Stomach (tissue), 9 donors: ENCODE measurements around the gene CHRNB4. TPM values are rescaled to one million over a fixed set of nuclear protein-coding genes. Genes with fewer than 3 reads are reported as not detected.

Source experiments
- DNase-seq, 2 donors: peaks; one replicate each; pipeline versions ENCODE4 v3.0.0 to v3.0.0-alpha.2; 2013 to 2019
- H3K27ac ChIP-seq, 5 donors: fragments of 200-600 bp in 4 of 5; sonication (generic) in 4 of 5; one replicate each; pipeline ENCODE4 v1.5.1; 2013 to 2019; ENCODE audit warnings: mild to moderate bottlenecking in 1 of 5, moderate library complexity in 1 of 5
- H3K27me3 ChIP-seq, 3 donors: fragments of 200-600 bp; sonication (generic); one replicate each; pipeline ENCODE4 v1.5.1; 2017 to 2019; ENCODE audit warnings: mixed run types in 1 of 3
- H3K36me3 ChIP-seq, 4 donors: fragments of 200-600 bp; sonication (generic); 1 replicate in 3 of 4; 2 replicates in 1 of 4; pipeline ENCODE4 v1.5.1; 2016 to 2019
- H3K4me1 ChIP-seq, 4 donors: fragments of 200-600 bp; sonication (generic); one replicate each; pipeline ENCODE4 v1.5.1; 2016 to 2019
- H3K4me3 ChIP-seq, 4 donors: fragments of 200-600 bp; sonication (generic) in 3 of 4; one replicate each; pipeline ENCODE4 v1.5.1; 2016 to 2019; ENCODE audit warnings: mild to moderate bottlenecking in 1 of 4
- H3K9me3 ChIP-seq, 4 donors: fragments of 200-600 bp; sonication (generic); one replicate each; pipeline ENCODE4 v1.5.1; 2016 to 2019
- EP300 ChIP-seq: sonication (generic); formaldehyde crosslinking; IDR thresholded peaks from one replicate; pipeline ENCODE4 v1.6.1; 2017; ENCODE audit warnings: antibody characterized with exemption
- POLR2A ChIP-seq, 4 donors: fragments of 450-650 bp; IDR thresholded peaks; one replicate each; pipeline ENCODE4 v1.6.1; 2016; ENCODE audit warnings: antibody characterized with exemption in 4 of 4, control low read depth in 2 of 4, mild to moderate bottlenecking in 1 of 4, moderate library complexity in 1 of 4
- POLR2AphosphoS5 ChIP-seq, 3 donors: sonication (generic); formaldehyde crosslinking; IDR thresholded peaks; one replicate each; pipeline ENCODE4 v1.6.1; 2016; ENCODE audit warnings: antibody characterized with exemption in 3 of 3
- WGBS, 5 donors: extraction: QIAGEN DNeasy Blood & Tissue Kit in 3 of 5; methylation state at CpG; one replicate each; pipeline versions ENCODE4 v1.1.5 to v1.1.7; 2013 to 2018; 5-methylcytosine and 5-hydroxymethylcytosine counted together
- intact Hi-C: fragments of 100-400 bp; cut with DNase I; formaldehyde crosslinking; loops from one replicate; pipeline ENCODE4 v1.15.1; 2023; ENCODE audit warnings: low total_unique reads
- polyA plus RNA-seq, 3 donors: library from polyadenylated mRNA; stranded (reverse); fragments of 200-250 nt; gene quantifications; one replicate each; pipeline ENCODE4 v1.2.3, GENCODE V29; 2013
- total RNA-seq, 5 donors: library from RNA; depleted of rRNA; stranded (reverse); fragments of >200 nt; gene quantifications; one replicate each; pipeline versions ENCODE4 v1.1.0 to v1.2.3, GENCODE V29; 2014 to 2016
- TF ChIP-seq, protein P1 (sequence below), 7 experiments: fragments of 450-650 bp in 4 of 7; fragments of 200-600 bp in 3 of 7; sonication (generic) in 3 of 7; IDR thresholded peaks; one replicate each; pipeline ENCODE4 v1.5.1; 2016 to 2019; ENCODE audit warnings: antibody characterized with exemption in 7 of 7, control low read depth in 2 of 7, mild to moderate bottlenecking in 1 of 7
- donor health status: healthy with polysubstance abuse.
- donor health status: Bipolar disorder and iron deficiency.
- donor health status: healthy.

CHRNB4 gene
- total and polyA plus RNA-seq, 8 donors: 0.78 TPM; not detected in 7

DNA sequence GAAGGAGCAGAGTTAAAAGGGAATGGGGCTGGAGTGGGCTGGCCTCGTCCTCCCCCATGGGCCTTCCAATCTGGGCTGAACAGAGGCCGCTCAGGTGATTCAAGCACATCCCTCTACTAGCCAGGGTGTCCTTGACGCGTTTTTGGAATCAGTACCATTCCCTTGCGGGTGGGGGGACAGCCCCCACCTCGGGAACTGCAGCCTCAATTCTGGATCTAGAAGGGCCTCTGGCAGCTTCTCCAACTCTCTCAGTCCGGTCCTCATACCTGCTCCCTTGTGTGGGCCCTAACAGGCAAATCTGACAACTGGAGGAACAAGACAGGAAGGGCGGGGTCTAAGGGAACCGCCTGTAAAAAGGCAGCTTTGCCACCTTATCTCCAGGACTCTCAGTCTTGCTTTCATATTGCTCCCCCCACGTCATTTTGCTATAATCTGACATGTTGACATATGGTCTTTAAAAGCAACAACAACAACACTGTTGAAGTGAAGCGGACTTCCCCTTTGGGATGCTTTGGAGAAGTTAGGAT lies 802 bp upstream of the CHRNB4 start:
- Histone ChIP-seq H3K9me3 (no peaks in the 10 kb centered on the region), H3K27ac (no peak overlapping the region), H3K4me1 (peaks cover 8 to 16% (median 13%) of the 10 kb centered on the region in 4 donors), H3K27me3 (peaks cover 0 to 24% (median 13%) of the 10 kb centered on the region in 3 donors), H3K4me3 (no peak overlapping the region), H3K36me3 (no peaks in the 10 kb centered on the region)
- peak in 1 of 2 donors; percentile 19 for DNase-seq
- intact Hi-C loops: no loop called here
- TF ChIP-seq POLR2AphosphoS5 (IDR thresholded peaks at IDR 0.05) (no peak), POLR2A (IDR thresholded peaks at IDR 0.05) (no peak), EP300 (no peak)
- TF ChIP-seq, protein P1, sequence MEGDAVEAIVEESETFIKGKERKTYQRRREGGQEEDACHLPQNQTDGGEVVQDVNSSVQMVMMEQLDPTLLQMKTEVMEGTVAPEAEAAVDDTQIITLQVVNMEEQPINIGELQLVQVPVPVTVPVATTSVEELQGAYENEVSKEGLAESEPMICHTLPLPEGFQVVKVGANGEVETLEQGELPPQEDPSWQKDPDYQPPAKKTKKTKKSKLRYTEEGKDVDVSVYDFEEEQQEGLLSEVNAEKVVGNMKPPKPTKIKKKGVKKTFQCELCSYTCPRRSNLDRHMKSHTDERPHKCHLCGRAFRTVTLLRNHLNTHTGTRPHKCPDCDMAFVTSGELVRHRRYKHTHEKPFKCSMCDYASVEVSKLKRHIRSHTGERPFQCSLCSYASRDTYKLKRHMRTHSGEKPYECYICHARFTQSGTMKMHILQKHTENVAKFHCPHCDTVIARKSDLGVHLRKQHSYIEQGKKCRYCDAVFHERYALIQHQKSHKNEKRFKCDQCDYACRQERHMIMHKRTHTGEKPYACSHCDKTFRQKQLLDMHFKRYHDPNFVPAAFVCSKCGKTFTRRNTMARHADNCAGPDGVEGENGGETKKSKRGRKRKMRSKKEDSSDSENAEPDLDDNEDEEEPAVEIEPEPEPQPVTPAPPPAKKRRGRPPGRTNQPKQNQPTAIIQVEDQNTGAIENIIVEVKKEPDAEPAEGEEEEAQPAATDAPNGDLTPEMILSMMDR (IDR thresholded peaks at IDR 0.05): no peak
- 54 to 66% (median 57%) methylated on average over 11 of the region's 11 CpGs for WGBS, 5 donors

- peaks cover 8 to 16% (median 13%) of the 10 kb centered on the region in 4 donors for H3K4me1 ChIP-seq
- TF ChIP-seq EP300: no peak
- TF ChIP-seq POLR2AphosphoS5 (IDR thresholded peaks at IDR 0.05): no peak
- no peak for TF ChIP-seq POLR2A (IDR thresholded peaks at IDR 0.05)
- TF ChIP-seq, protein P1 (IDR thresholded peaks at IDR 0.05): no peak
- H3K4me3 ChIP-seq: peak overlapping the region; percentile 47 to 59 (median 49)
- intact Hi-C loops: no loop called here
- H3K9me3 ChIP-seq: no peaks in the 10 kb centered on the region
- 11 to 60% (median 17%) methylated on average over 5 to 32 of the region's 32 CpGs for WGBS, 5 donors
- no peak overlapping the region for H3K27ac ChIP-seq
- peak in 1 of 2 donors; percentile 66 for DNase-seq
- H3K27me3 ChIP-seq: peaks cover 0 to 24% (median 13%) of the 10 kb centered on the region in 3 donors
- H3K36me3 ChIP-seq: no peaks in the 10 kb centered on the region
These were observed 396 bp downstream of the CHRNB4 start for GRCh38 chr15:78640527-78641101.

GRCh38 chr15:78638658-78639314 lies 2.2 kb downstream of the CHRNB4 start:
- Histone ChIP-seq H3K4me1 (peaks cover 8 to 16% (median 13%) of the 10 kb centered on the region in 4 donors), H3K27ac (no peak overlapping the region), H3K4me3 (no peak overlapping the region), H3K9me3 (peaks cover 0 to 4% (median 1%) of the 10 kb centered on the region in 4 donors), H3K36me3 (no peaks in the 10 kb centered on the region), H3K27me3 (peaks cover 0 to 28% (median 13%) of the 10 kb centered on the region in 3 donors)
- 41 to 48% (median 46%) methylated on average over 4 of the region's 4 CpGs for WGBS, 5 donors
- peak; percentile 46 to 85 for DNase-seq
- TF ChIP-seq, protein P1 (IDR thresholded peaks at IDR 0.05): peak in 4 of 7 experiments; percentile 24 to 53 (median 42)
- TF ChIP-seq POLR2A (IDR thresholded peaks at IDR 0.05): no peak
- intact Hi-C loops: no loop called here

DNA sequence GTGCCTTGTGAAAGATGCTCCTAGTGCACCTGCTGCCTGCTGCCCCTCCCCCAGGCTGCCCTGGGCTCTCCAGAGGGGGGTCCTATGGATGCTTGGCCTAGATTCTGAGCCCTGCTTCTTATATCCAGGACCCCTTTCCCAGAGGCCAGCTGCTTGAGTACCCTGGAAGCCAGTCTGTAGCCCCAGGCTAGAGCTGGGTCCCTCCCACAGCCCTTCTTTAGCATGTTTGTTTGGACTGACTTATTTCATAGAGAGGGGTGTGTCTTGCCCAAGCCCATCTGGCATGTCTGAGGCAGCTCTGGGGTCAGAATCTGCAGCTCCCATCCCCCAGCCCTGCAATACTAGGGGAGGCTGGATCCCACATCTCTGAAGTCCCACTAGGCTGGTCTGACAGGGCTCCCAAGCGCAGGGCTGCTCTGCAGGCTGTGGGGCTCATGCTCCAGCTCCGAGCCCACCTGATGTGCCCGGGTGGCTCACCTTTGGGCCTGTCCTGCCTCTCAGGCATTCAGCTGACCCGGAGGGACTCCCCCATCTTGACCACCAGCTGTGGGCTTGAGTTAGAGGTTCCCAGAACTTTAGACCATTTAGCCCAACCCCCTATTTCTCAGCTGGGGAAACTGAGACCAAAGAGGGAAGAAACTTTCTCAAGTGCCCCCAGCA lies 3.1 kb downstream of the CHRNB4 start:
- peaks cover 8 to 16% (median 13%) of the 10 kb centered on the region in 4 donors for H3K4me1 ChIP-seq
- H3K36me3 ChIP-seq: no peaks in the 10 kb centered on the region
- H3K27ac ChIP-seq: no peak overlapping the region
- no peak overlapping the region for H3K4me3 ChIP-seq
- no peak for TF ChIP-seq POLR2A (IDR thresholded peaks at IDR 0.05)
- no peak for TF ChIP-seq EP300
- TF ChIP-seq, protein P1 (IDR thresholded peaks at IDR 0.05): no peak
- TF ChIP-seq POLR2AphosphoS5 (IDR thresholded peaks at IDR 0.05): no peak
- peaks cover 0 to 12% (median 10%) of the 10 kb centered on the region in 4 donors for H3K9me3 ChIP-seq
- DNase-seq: peak in 1 of 2 donors; percentile 48
- intact Hi-C loops: no loop called here
- peaks cover 0 to 28% (median 13%) of the 10 kb centered on the region in 3 donors for H3K27me3 ChIP-seq
- 69 to 90% (median 83%) methylated on average over 4 of the region's 4 CpGs for WGBS, 5 donors
